Measurements from ENCODE around the gene TRHDE. TPM values are rescaled to one million over a fixed set of nuclear protein-coding genes. Genes with fewer than 3 reads are reported as not detected.

The TRHDE gene
- polyA plus RNA-seq, 2 of the 4 experiments (the other 2 are of a cell fraction), result 0.16 to 0.32 TPM

DNA sequence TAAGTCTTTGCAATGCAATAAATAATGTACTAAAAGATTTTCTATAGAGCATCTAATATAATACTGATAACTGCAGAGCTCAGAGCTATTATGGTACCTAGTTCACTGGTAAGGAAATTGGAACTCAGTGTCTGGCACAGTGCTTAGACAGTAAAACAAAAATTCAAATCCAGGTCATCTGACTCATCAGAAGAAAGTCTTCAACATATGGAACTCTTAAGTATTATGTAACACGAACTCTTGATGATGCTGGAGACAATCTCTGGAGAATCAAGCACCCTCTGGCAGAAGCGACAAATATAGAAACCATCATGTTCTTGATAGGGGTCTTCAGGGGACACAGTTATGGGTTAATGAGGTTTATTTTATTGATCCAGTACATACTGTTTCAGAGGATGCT is 37.3 kb upstream of the TRHDE start:
- no peak for ATAC-seq
- ChIA-PET CTCF (no interaction called here), POLR2A (no interaction called here)
- no peaks in the 10 kb centered on the region for H3K4me1 ChIP-seq
- H3K27ac ChIP-seq, result no peak overlapping the region
- TF ChIP-seq CBX2 (IDR thresholded peaks at IDR 0.05; ENCODE audit: borderline replicate concordance, low read depth) (no peak), ZFP36 (IDR thresholded peaks at IDR 0.05; ENCODE audit: borderline replicate concordance, partially characterized antibody) (no peak), MAFK (IDR thresholded peaks at IDR 0.05; ENCODE audit: partially characterized antibody) (no peak), RARB (CRISPR knock-in tag; IDR thresholded peaks at IDR 0.05) (no peak), POLR2AphosphoS2 (conservative IDR thresholded peaks at IDR 0.05; ENCODE audit: low read length) (no peak), KDM1A (IDR thresholded peaks at IDR 0.05; ENCODE audit: low read depth) (no peak), EHF (CRISPR knock-in tag; IDR thresholded peaks at IDR 0.05) (no peak), ZC3H11A (IDR thresholded peaks at IDR 0.05) (no peak), FOXS1 (CRISPR knock-in tag; IDR thresholded peaks at IDR 0.05) (no peak), EHMT2 (IDR thresholded peaks at IDR 0.05; ENCODE audit: low read depth) (no peak), HOXB5 (CRISPR knock-in tag; IDR thresholded peaks at IDR 0.05) (no peak), MAZ (IDR thresholded peaks at IDR 0.05; ENCODE audit: borderline replicate concordance, low read depth, low read length) (no peak), TFCP2L1 (CRISPR knock-in tag; IDR thresholded peaks at IDR 0.05) (no peak), NR3C1 (IDR thresholded peaks at IDR 0.05) (no peak), HOXB13 (CRISPR knock-in tag; IDR thresholded peaks at IDR 0.05; ENCODE audit: low read depth) (no peak), CBX8 (IDR thresholded peaks at IDR 0.05) (no peak)
- TF ChIP-seq, protein P1, sequence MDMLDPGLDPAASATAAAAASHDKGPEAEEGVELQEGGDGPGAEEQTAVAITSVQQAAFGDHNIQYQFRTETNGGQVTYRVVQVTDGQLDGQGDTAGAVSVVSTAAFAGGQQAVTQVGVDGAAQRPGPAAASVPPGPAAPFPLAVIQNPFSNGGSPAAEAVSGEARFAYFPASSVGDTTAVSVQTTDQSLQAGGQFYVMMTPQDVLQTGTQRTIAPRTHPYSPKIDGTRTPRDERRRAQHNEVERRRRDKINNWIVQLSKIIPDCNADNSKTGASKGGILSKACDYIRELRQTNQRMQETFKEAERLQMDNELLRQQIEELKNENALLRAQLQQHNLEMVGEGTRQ (IDR thresholded peaks at IDR 0.05), result no peak
- TF ChIP-seq, protein P2, sequence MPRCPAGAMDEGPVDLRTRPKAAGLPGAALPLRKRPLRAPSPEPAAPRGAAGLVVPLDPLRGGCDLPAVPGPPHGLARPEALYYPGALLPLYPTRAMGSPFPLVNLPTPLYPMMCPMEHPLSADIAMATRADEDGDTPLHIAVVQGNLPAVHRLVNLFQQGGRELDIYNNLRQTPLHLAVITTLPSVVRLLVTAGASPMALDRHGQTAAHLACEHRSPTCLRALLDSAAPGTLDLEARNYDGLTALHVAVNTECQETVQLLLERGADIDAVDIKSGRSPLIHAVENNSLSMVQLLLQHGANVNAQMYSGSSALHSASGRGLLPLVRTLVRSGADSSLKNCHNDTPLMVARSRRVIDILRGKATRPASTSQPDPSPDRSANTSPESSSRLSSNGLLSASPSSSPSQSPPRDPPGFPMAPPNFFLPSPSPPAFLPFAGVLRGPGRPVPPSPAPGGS (IDR thresholded peaks at IDR 0.05), result no peak
- TF ChIP-seq, protein P3, sequence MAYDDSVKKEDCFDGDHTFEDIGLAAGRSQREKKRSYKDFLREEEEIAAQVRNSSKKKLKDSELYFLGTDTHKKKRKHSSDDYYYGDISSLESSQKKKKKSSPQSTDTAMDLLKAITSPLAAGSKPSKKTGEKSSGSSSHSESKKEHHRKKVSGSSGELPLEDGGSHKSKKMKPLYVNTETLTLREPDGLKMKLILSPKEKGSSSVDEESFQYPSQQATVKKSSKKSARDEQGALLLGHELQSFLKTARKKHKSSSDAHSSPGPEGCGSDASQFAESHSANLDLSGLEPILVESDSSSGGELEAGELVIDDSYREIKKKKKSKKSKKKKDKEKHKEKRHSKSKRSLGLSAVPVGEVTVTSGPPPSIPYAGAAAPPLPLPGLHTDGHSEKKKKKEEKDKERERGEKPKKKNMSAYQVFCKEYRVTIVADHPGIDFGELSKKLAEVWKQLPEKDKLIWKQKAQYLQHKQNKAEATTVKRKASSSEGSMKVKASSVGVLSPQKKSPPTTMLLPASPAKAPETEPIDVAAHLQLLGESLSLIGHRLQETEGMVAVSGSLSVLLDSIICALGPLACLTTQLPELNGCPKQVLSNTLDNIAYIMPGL (CRISPR knock-in tag; IDR thresholded peaks at IDR 0.05; ENCODE audit: borderline replicate concordance), result no peak
- TF ChIP-seq, protein P4, sequence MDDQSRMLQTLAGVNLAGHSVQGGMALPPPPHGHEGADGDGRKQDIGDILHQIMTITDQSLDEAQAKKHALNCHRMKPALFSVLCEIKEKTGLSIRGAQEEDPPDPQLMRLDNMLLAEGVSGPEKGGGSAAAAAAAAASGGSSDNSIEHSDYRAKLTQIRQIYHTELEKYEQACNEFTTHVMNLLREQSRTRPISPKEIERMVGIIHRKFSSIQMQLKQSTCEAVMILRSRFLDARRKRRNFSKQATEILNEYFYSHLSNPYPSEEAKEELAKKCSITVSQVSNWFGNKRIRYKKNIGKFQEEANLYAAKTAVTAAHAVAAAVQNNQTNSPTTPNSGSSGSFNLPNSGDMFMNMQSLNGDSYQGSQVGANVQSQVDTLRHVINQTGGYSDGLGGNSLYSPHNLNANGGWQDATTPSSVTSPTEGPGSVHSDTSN (IDR thresholded peaks at IDR 0.05), result no peak
- H3K4me3 ChIP-seq, result no peak overlapping the region
- 7% methylated on average over 2 of the region's 2 CpGs for WGBS (ENCODE audit: missing lambda C conversion rate)
- DNase-seq (ENCODE audit: low read depth in 1 of 2, low spot score in 1 of 2), result no peak
- no peak for FAIRE-seq
- H3K4me2 ChIP-seq, result no peak overlapping the region
- no peaks in the 10 kb centered on the region for H3K9me3 ChIP-seq

DNA sequence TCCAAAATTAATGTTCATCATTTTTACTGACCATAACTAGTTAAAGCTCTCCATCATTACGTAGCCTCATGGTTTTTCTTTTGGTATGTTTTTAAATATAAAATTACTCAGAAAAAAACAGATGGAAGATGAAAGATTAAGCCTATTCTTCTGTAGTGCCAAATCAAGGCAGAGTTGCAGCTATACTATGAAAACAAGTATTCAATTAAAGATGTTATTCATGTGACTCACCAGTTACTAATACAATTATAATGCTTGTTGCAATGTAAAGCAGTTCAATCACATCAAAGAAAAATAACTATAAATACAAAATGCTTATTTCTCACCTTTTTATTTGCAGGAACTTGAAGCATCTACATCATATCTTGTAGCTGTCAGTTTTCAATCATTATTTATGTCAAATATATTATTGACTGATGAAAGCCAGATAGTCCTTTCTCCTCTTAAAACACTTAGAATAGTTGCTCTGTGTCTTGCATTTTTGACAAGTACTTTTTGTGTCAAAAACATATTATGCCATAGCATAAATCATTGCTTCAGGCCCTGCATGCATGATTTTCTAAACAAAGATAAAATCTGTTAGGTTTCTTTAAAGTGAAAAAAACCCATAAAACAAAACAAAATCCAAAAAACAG is 36.0 kb upstream of the TRHDE start:
- H3K4me3 ChIP-seq, result no peak overlapping the region
- ATAC-seq (no peak), FAIRE-seq (no peak), DNase-seq (ENCODE audit: low read depth in 1 of 2, low spot score in 1 of 2) (no peak)
- POLR2A ChIA-PET, result no interaction called here
- no peaks in the 10 kb centered on the region for H3K9me3 ChIP-seq
- CTCF ChIA-PET, result no interaction called here
- TF ChIP-seq JUN (IDR thresholded peaks at IDR 0.05) (no peak), POLR2A (IDR thresholded peaks at IDR 0.05; ENCODE audit: low read length) (no peak)
- no peak overlapping the region for H3K27ac ChIP-seq
- H3K4me2 ChIP-seq, result no peak overlapping the region
- H3K4me1 ChIP-seq, result no peaks in the 10 kb centered on the region
- WGBS (ENCODE audit: missing lambda C conversion rate), result 0% methylated on average over 1 of the region's 1 CpG

All from A549 (cell line).